Liver (tissue), 9 donors: Measurements from ENCODE around the gene P4HA2. TPM values are rescaled to one million over a fixed set of nuclear protein-coding genes. Genes with fewer than 3 reads are reported as not detected.
A peak's percentile ranks its signal among the peaks of the same experiment; 100 is the strongest.

Experiments used
- DNase-seq: peaks from one replicate; pipeline ENCODE4 v3.0.0-alpha.2; 2017; ENCODE audit warnings: low spot score
- H3K27ac ChIP-seq, 2 donors: one replicate each; pipeline ENCODE4 v1.7.0; 2013; ENCODE audit warnings: inconsistent platforms in 2 of 2, low read length in 2 of 2, control low read depth in 1 of 2, low read depth in 1 of 2, mild to moderate bottlenecking in 1 of 2
- H3K27me3 ChIP-seq, 4 donors: one replicate each; pipeline versions ENCODE4 v1.6.1 to v1.7.0; 2013; ENCODE audit warnings: low read length in 3 of 4, inconsistent platforms in 1 of 4, mild to moderate bottlenecking in 1 of 4, moderate library complexity in 1 of 4; ENCODE audit not compliant: control insufficient read depth in 4 of 4, insufficient read depth in 4 of 4
- H3K36me3 ChIP-seq, 4 donors: one replicate each; pipeline versions ENCODE4 v1.6.1 to v1.7.0; 2013; ENCODE audit warnings: low read length in 3 of 4, mild to moderate bottlenecking in 3 of 4, low read depth in 1 of 4, moderate library complexity in 1 of 4; ENCODE audit not compliant: control insufficient read depth in 4 of 4, insufficient read depth in 3 of 4
- H3K4me1 ChIP-seq, 4 donors: one replicate each; pipeline versions ENCODE4 v1.6.1 to v1.7.0; 2013; ENCODE audit warnings: low read length in 3 of 4, mild to moderate bottlenecking in 3 of 4, moderate library complexity in 1 of 4; ENCODE audit not compliant: control insufficient read depth in 4 of 4, insufficient read depth in 4 of 4
- H3K4me3 ChIP-seq, 3 donors: one replicate each; pipeline versions ENCODE4 v1.6.1 to v1.7.0; 2013; ENCODE audit warnings: low read length in 3 of 3, control low read depth in 1 of 3, low read depth in 1 of 3, mild to moderate bottlenecking in 1 of 3
- H3K9ac ChIP-seq, 2 donors: one replicate each; pipeline ENCODE4 v1.7.0; 2013; ENCODE audit warnings: low read length in 2 of 2, mild to moderate bottlenecking in 2 of 2, moderate library complexity in 2 of 2, control low read depth in 1 of 2, low read depth in 1 of 2
- H3K9me3 ChIP-seq, 4 donors: one replicate each; pipeline versions ENCODE4 v1.6.1 to v1.7.0; 2013; ENCODE audit warnings: low read length in 3 of 4; ENCODE audit not compliant: control insufficient read depth in 4 of 4
- CTCF ChIP-seq: fragments of 150-350 bp; IDR thresholded peaks from 2 replicates; pipeline ENCODE4 v1.5.1; 2017; ENCODE audit warnings: improper control_type of control experiment, low read depth, low read length; ENCODE audit not compliant: missing input control
- GABPA ChIP-seq, 2 donors: IDR thresholded peaks in 1 of 2; conservative IDR thresholded peaks in 1 of 2; 2 replicates each; pipeline ENCODE4 v1.6.1; 2016; ENCODE audit warnings: antibody characterized with exemption in 2 of 2, mild to moderate bottlenecking in 1 of 2, moderate library complexity in 1 of 2
- HNF4G ChIP-seq: IDR thresholded peaks from 2 replicates; pipeline ENCODE4 v1.6.1; 2016; ENCODE audit warnings: antibody characterized with exemption
- NR2F2 ChIP-seq: IDR thresholded peaks from 2 replicates; pipeline ENCODE4 v1.6.1; 2016; ENCODE audit warnings: antibody characterized with exemption
- RAD21 ChIP-seq, 2 donors: IDR thresholded peaks; 2 replicates each; pipeline ENCODE4 v1.6.1; 2016; ENCODE audit warnings: antibody characterized with exemption in 2 of 2, mild to moderate bottlenecking in 2 of 2
- RXRA ChIP-seq, 2 donors: IDR thresholded peaks; 2 replicates each; pipeline ENCODE4 v1.6.1; 2017 to 2018; ENCODE audit warnings: antibody characterized with exemption in 2 of 2, mild to moderate bottlenecking in 1 of 2
- SP1 ChIP-seq: IDR thresholded peaks from 2 replicates; pipeline ENCODE4 v1.6.1; 2018; ENCODE audit warnings: antibody characterized with exemption, mild to moderate bottlenecking
- YY1 ChIP-seq: IDR thresholded peaks from 2 replicates; pipeline ENCODE4 v1.6.1; 2016; ENCODE audit warnings: antibody characterized with exemption, mild to moderate bottlenecking
- ZBTB33 ChIP-seq: IDR thresholded peaks from 2 replicates; pipeline ENCODE4 v1.6.1; 2016; ENCODE audit warnings: antibody characterized with exemption
- WGBS: extraction: QIAGEN DNeasy Blood & Tissue Kit; methylation state at CpG from one replicate; pipeline ENCODE4 v1.1.7; 2013; 5-methylcytosine and 5-hydroxymethylcytosine counted together
- polyA plus RNA-seq, 2 donors: library from polyadenylated mRNA; stranded (reverse) in 1 of 2; unstranded in 1 of 2; fragments of 200-250 nt in 1 of 2; fragments of >200 nt in 1 of 2; fragmentation: Nextera tagmentation in 1 of 2; extraction: Ambion mirVana in 1 of 2; gene quantifications; one replicate each; pipeline versions ENCODE4 v1.2.1 to v1.2.3, GENCODE V29; 2013 to 2015
- total RNA-seq, 2 donors: library from RNA; depleted of rRNA; stranded (reverse); fragments of >200 nt; gene quantifications; one replicate each; pipeline ENCODE4 v1.2.3, GENCODE V29; 2014
- donor health status: healthy.
- donor health status: healthy.
- donor health status: healthy.
- donor health status: healthy.
- donor health status: healthy.

P4HA2 gene
- total and polyA plus RNA-seq, 4 donors = 4.6 to 7.9 (median 6.1) TPM

GRCh38 chr5:132193165-132193694 lies 34.4 kb downstream of the P4HA2 start:
- Histone ChIP-seq H3K36me3 (peaks cover 0 to 3% (median under 1%) of the 10 kb centered on the region in 4 donors), H3K9me3 (no peaks in the 10 kb centered on the region), H3K9ac (no peak overlapping the region), H3K27ac (no peak overlapping the region), H3K4me1 (no peaks in the 10 kb centered on the region), H3K4me3 (no peak overlapping the region), H3K27me3 (no peaks in the 10 kb centered on the region)
- 84% methylated on average over 2 of the region's 2 CpGs for WGBS
- TF ChIP-seq NR2F2 (peak; percentile 37), GABPA (IDR thresholded peaks at IDR 0.05 in 1 of 2, conservative IDR thresholded peaks at IDR 0.05 in 1 of 2) (no peak), RXRA (IDR thresholded peaks at IDR 0.05) (peak in 1 of 2 donors; percentile 31)
- DNase-seq = no peak

- H3K9me3 ChIP-seq = no peaks in the 10 kb centered on the region
- H3K4me1 ChIP-seq = no peaks in the 10 kb centered on the region
- H3K27ac ChIP-seq = no peak overlapping the region
- H3K27me3 ChIP-seq = no peaks in the 10 kb centered on the region
- WGBS = 9% methylated on average over 3 of the region's 3 CpGs
- no peak for DNase-seq
- no peak overlapping the region for H3K4me3 ChIP-seq
- H3K36me3 ChIP-seq = no peaks in the 10 kb centered on the region
- no peak overlapping the region for H3K9ac ChIP-seq
- TF ChIP-seq YY1 = peak; percentile 14
- peak; percentile 60 to 75 for TF ChIP-seq RAD21 (IDR thresholded peaks at IDR 0.05)
- peak; percentile 36 to 71 for TF ChIP-seq GABPA (IDR thresholded peaks at IDR 0.05 in 1 of 2, conservative IDR thresholded peaks at IDR 0.05 in 1 of 2)
- peak; percentile 66 for TF ChIP-seq CTCF
- TF ChIP-seq ZBTB33 = no peak
- no peak for TF ChIP-seq SP1
Observed at GRCh38 chr5:132190161-132190817, 37.4 kb downstream of the P4HA2 start.

- no peak for DNase-seq
- Histone ChIP-seq H3K27ac (no peak overlapping the region), H3K9ac (no peak overlapping the region), H3K4me3 (no peak overlapping the region), H3K36me3 (no peaks in the 10 kb centered on the region), H3K9me3 (no peaks in the 10 kb centered on the region), H3K27me3 (no peaks in the 10 kb centered on the region), H3K4me1 (peaks cover 2 to 7% (median 3%) of the 10 kb centered on the region in 4 donors)
- no peak for TF ChIP-seq HNF4G
- peak; percentile 33 for TF ChIP-seq SP1
- 97% methylated on average over 1 of the region's 1 CpG for WGBS
Observed at GRCh38 chr5:132184588-132184987, 43.1 kb downstream of the P4HA2 start.
